Stimulated activated naive CD8-positive, alpha-beta T cell treated with anti-CD3 and anti-CD28 coated beads, Interleukin-15, Interleukin-2, amounts not matched to agents 100 U/mL and 50 U/mL, for 24 hours (primary cell): Measurements from ENCODE around the gene TC2N.
A peak's percentile ranks its signal among the peaks of the same experiment; 100 is the strongest.
"Not testable (repeated sequence)": the region's sequence is repeated elsewhere in the genome, so short reads cannot be mapped to it uniquely, and the experiment has no call there.

Experiments
- ATAC-seq: fragments of 150-1000 bp; cut with Tn5 transposase; one replicate; pipeline ENCODE4 v1.10.0; 2021
- DNase-seq: peaks from one replicate; pipeline ENCODE4 v3.0.0; 2021

Gene TC2N

DNA sequence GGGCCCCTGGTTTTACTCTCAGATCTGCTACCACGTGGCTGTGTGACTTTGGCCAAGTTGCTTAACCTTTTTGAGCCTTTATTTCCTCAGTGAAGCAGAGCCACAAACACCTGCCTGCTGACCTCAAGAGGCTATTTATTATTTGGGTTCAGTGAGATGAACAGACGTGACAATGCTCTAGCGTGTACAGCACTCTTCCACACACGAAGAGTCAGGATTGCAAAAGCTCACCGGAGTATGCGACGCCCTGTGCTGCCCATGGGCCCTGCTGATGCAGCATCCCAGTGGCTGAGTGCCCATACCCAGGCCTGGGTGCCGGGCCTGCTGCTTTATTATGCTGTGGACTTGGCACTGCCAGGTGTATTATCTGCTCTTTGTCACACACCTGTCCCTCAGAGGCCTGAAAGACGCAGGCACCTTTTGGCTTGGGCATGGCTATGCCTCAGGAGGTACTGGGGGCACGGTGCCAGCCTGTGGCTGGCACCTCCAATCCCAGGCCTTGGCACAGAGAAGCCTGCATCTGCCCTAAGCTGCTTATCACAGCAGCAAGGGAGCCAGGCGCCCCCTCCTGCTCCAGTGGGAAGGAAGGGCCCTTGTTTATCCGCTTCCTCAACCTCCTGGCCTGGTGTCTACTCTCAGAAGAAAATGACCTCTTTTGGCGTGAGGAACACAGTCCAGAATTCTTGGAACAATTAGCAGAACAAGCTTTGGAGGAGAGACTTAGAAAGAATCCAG is 22.3 kb upstream of the TC2N start:
- DNase-seq (no peak), ATAC-seq (no peak)

DNA sequence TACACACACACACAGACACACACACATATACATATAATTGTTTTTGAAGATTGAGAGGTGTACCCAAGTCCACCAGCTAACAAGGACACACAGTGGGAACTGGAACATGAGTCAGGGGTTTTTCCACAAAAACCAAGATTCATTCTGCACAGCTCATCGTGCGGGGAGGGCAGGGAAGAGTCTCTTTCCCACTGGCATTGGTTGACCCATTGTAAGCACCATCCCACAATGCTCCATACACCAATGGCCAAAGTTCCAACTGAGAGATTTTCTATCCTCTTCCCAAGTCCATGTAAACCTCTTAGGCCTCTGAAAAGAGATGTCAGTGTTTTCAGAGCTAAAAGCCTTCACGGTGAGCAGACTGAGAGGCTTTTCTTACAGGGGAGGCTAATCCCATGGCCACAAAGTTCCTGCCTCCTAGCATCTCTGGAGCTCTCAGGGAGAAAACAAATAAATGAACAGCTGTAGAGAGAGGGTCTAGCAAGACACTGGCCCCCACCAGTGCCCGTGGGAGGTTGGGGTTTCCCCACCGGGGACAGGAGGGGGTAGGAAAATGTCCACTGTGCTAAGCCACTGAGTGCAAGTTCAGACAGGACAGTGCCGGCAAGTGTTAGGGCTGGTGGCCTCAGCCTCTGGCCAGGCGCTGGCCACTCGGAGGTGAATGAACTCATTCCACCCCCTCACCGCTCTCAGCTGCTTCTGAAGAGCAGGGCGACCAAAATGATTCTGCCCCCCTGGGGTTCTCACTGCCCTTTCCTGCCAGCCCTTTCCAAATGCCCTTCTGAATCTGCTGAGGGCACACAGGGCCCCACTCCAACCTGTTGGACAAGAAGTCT is 21.5 kb upstream of the TC2N start:
- no peak for DNase-seq
- no peak for ATAC-seq

GRCh38 chr14:91886961-91887360 is 19.6 kb upstream of the TC2N start:
- no peak for ATAC-seq
- DNase-seq, result no peak

DNA sequence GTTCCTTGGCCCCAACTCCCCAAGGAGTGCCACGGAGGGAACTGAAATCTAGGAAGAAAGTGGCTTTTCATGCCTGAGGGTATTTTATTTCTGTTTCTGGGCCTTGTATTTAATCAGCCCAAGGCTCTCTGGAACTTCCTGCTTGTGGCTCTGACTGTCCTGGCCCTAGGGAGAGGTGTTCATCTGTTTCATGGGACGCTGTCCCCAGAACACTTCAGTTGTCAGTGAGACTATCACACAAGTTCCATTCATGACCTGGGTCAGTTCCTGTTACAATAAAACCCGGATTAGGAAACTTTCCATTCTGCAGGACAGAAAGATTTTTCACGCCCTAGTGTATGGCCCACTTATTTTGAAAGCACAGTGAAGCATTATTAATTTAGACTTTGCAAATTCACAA is 18.5 kb upstream of the TC2N start:
- DNase-seq (no peak), ATAC-seq (no peak)

GRCh38 chr14:91885113-91885712 is 17.9 kb upstream of the TC2N start:
- DNase-seq (no peak), ATAC-seq (no peak)

DNA sequence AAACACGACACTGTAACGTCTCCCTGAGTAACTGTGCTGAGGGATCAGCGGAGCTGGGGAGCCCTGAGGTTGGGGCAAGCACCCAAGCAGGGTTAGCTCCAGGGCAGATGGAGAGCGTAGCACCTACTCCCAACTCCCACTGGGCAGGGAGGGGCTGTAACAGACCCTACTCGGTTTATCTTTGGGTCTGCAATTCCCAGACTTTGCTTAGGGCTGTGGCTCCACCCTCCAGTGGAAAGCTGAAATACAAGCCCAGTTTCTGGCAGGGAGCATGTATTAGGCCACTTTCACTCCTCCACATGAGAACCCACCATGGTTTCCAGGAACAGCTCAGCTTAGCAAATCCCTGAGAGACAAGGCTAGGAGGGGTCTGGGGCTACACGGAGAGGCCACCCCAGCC is 17.3 kb upstream of the TC2N start:
- DNase-seq, result no peak
- ATAC-seq, result no peak

DNA sequence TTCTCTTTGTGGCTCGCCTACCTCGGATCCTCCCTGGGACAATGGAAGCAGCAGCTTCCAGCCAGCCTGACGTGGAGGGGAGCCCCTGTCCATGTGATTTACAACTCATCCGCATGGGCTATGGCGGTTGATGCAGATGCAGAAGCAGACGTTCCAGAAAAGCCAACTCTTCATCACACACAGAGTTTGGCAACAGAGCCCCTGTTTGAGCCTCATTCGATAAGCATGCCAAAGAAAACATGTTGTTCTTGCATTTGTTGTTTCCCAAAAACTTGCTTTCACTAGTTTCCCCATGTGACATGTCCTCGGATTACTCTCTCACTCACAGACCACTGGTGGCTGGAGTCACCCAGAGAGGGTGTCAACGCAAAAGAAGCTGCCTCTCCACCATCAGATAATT is 16.4 kb upstream of the TC2N start:
- no peak for DNase-seq
- ATAC-seq, result no peak

- no peak for ATAC-seq
- no peak for DNase-seq
Measured at GRCh38 chr14:91882776-91883175, 15.4 kb upstream of the TC2N start.

DNA sequence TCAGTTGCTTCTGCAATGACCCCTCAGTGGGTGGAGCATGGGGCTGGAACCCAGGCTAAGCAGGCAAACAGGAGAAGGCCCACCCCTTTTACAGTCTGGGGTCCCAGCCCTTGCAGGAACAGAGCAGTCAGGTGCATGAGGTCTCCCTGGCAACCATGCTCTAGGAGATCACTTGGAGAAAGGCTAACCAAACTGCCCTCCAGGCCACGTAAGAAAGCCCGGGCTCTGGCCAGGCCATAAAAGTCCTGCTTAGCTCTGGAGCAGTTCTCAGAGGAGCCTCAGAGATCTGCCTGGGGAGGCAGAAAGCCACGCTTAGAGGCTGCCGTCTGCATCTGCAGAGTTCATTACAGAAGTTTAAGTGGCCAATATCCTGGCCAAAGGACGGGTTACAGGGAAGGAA is 15.0 kb upstream of the TC2N start:
- ATAC-seq (no peak), DNase-seq (no peak)

DNA sequence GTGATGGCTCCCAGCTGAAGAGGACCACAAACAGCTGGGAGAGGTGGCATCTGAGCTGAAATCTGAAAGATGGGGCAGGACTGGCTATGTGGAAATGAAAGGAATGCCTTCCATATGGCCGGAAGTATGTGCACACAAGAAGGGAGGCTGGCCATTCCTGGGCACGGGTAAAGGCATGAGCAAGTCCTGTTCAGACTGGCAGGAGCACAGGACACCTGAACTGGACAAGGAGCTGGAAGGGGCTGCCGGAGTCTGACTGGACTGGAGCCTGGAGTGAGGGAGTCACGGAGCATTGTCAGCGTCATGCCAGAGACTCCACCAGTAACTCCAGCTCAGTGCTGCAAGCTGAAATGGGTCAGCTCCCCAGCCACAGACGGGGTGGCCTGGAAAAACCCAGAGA is 11.9 kb upstream of the TC2N start:
- DNase-seq (no peak), ATAC-seq (no peak)

DNA sequence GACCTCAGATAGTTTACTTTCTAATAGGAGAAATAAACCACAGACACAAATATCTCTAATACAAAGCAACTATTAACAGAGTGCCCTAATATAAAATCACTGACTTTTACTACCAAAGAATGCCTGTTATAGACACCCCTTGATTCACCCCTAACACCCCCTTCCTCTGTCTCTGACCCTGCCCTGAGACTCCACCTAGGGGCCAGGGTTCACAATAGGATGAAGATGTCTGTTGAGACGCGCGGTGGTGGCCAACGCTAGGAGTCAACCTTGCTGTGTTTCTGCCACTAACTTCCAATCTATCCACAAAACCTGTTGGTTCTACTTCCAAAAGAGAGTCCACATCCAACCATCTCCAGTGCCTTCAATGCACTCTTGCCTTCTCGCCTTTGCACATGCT is 10.9 kb upstream of the TC2N start:
- ATAC-seq (no peak), DNase-seq (no peak)

GRCh38 chr14:91877376-91877915 is 10.1 kb upstream of the TC2N start:
- ATAC-seq (no peak), DNase-seq (no peak)

DNA sequence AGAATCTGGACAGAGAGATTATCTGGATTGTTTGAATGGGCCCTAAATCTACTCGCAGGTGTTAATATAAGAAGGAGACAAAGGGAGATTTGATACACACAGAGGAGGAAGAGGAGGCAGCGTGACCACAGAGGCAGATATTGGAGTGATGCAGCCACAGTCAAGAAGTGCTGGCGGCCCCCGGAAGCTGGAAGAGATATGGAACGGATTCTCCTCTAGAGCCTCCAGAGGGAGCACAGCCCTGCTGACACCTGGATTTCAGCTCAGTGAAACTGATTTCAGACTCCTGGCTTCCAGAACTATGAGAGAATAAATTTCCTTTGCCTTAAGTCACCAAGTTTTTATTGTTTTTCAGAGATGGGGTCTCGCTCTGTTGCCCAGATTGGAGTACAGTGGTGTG is 9.2 kb upstream of the TC2N start:
- DNase-seq (no peak), ATAC-seq (no peak)

- DNase-seq (no peak), ATAC-seq (no peak)
Measured at GRCh38 chr14:91875525-91876286, 8.4 kb upstream of the TC2N start.

DNA sequence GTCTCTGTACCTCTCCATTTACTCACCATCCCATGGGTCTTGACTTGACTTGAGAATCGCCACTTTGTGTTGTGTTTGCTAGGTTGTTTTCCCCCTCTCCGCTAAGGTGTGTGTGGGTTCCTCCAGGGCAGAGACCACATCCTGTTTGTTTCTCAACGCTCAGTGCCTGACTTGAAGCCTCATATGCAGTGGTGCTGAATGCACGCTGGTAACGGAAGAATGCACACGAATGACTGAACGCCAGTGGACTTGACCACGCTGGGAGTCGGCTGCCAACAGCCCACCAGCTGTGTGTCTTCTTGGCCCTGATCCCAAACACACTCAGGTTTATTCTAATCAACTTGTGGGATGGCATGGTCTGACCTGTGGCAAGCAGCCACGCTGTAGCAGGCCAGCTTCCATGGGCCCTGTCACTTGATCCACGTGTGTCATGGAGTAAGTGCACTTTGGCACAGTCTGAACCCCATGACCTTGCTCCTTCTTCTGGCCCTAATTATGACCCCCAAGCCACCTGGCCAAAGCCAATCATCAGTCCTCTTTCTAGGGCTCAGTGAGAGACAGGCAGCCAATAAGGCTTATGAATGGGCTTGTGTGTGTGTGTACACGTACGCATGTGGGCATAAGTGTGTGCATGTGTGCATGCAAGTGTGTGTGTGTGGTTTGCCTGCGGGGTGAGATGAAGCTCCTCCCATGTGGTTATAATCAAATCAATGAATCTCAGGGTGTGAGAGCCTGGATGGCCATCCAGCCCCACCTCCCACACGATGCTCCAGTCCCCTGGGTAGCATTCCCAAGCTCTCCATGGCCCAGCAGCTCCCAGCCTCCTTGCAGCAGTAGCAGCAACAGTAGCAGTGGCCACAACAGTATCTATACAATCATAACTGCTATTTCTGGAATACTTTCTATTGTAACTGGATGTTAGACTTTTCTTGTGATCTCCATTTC is 6.4 kb upstream of the TC2N start:
- DNase-seq (peak; percentile 56), ATAC-seq (peak; percentile 79)

DNA sequence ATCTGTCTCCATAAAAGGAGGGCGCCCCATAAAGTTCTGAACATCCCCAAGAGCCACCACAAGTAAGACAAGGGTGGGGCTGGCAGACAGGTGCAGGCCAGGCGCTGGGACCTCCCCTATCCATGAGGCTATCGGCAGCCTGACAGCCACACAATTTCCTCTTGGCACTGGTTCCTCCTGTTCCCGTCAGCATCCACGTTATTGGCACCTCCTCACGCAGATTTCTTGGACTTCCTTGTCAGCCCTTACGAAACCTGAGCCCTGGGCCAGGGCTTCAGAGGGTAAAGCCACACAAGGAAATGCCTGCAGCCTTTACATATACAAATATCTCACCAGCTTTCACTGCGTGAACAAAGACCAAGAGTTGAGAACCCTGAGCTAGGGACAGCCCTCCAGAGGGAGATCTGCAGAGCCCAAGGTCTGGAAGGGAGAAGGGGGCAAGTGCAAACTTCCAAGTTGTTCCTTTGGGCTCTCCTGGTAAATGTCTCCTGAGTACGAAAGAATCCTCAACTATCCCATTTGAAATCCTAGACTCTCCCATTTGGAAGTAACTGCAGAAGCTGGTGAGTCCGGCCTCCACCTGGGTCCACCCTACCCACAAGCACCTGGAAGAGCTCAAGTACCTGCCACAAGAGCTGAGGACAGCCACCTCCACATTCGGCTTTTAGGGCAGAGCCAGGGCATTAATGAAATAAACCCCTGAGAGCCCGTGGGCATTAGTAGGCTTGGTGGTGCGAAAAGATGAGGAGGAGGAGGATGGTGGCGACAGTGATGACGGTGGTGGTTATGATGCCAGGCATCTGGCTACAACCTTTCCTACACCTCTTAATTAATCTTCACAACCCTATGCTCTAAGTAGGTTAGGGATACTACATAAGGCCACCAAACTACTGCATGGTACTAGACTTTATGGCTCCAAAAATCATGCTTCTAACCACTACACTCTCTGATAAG is 5.5 kb upstream of the TC2N start:
- DNase-seq, result no peak
- ATAC-seq, result no peak

GRCh38 chr14:91872011-91872501 is 4.7 kb upstream of the TC2N start:
- peak; percentile 43 for DNase-seq
- peak; percentile 31 for ATAC-seq

GRCh38 chr14:91871401-91871800 is 4.1 kb upstream of the TC2N start:
- DNase-seq, ATAC-seq: not testable (repeated sequence)

- ATAC-seq (no peak), DNase-seq (no peak)
Measured at GRCh38 chr14:91870890-91871289, 3.6 kb upstream of the TC2N start.

GRCh38 chr14:91870001-91870400 is 2.7 kb upstream of the TC2N start:
- peak; percentile 38 for DNase-seq

More at GRCh38 chr14:91870001-91870400, 2.7 kb upstream of the TC2N start:
- ATAC-seq, result peak; percentile 25
